Measurements from ENCODE around the gene FAS. TPM values are rescaled to one million over a fixed set of nuclear protein-coding genes. Genes with fewer than 3 reads are reported as not detected.

FAS gene
- total RNA-seq, 1 experiment from 2014 or later: 9.3 TPM

- H3K9ac ChIP-seq (ENCODE audit: low read length): no peak overlapping the region
- H3K9me3 ChIP-seq (ENCODE audit: control insufficient read depth in 1 of 2, insufficient read depth in 1 of 2, low read depth in 1 of 2, low read length in 2 of 2): no peaks in the 10 kb centered on the region
- no peak for ATAC-seq
- no peaks in the 10 kb centered on the region for H3K27me3 ChIP-seq (ENCODE audit: insufficient read depth, low read length)
- no peak for DNase-seq (ENCODE audit: low read depth, low spot score)
- H3K79me2 ChIP-seq (ENCODE audit: insufficient read depth, low read length): no peaks in the 10 kb centered on the region
- intact Hi-C loops (cut with micrococcal nuclease): no loop called here
- ChIA-PET POLR2A (no interaction called here), CTCF (no interaction called here), RAD21 (ENCODE audit: low non-redundant PET in 1 of 2, low total read pairs in 2 of 2, uncharacterized antibody in 2 of 2, unreplicated experiment in 2 of 2) (no interaction called here)
- H4K20me1 ChIP-seq (ENCODE audit: insufficient read depth): no peaks in the 10 kb centered on the region
- H3K4me2 ChIP-seq (ENCODE audit: low read length): no peak overlapping the region
- H3K4me1 ChIP-seq (ENCODE audit: control insufficient read depth in 1 of 2, insufficient read depth in 2 of 2, low read length in 2 of 2): no peaks in the 10 kb centered on the region
- H3K4me3 ChIP-seq (replicated peaks in 1 of 2; ENCODE audit: low read depth in 1 of 2, low read length in 2 of 2): no peak overlapping the region
- BruUV-seq (replicated peaks): no TSS peak
- no peak overlapping the region for H3K27ac ChIP-seq (ENCODE audit: low read depth, low read length)
- TF ChIP-seq CBX3 (IDR thresholded peaks at IDR 0.05; ENCODE audit: low read depth) (no peak), EZH2 (IDR thresholded peaks at IDR 0.05) (no peak), SP1 (IDR thresholded peaks at IDR 0.05; ENCODE audit: low read depth) (no peak), SRF (IDR thresholded peaks at IDR 0.05; ENCODE audit: low read depth) (no peak), ZNF274 (IDR thresholded peaks at IDR 0.05; ENCODE audit: low read depth, low read length) (no peak), EGR1 (IDR thresholded peaks at IDR 0.05; ENCODE audit: low read depth) (no peak), ZFX (IDR thresholded peaks at IDR 0.05) (no peak), POLR2A (IDR thresholded peaks at IDR 0.05; ENCODE audit: borderline replicate concordance, extremely low read depth, insufficient read depth, insufficient read length) (no peak), JUND (IDR thresholded peaks at IDR 0.05) (no peak)
- H3K9me2 ChIP-seq (ENCODE audit: insufficient read depth): no peaks in the 10 kb centered on the region
- no peaks in the 10 kb centered on the region for H3K36me3 ChIP-seq (ENCODE audit: control insufficient read depth in 1 of 2, insufficient read depth in 2 of 2, low read length in 2 of 2)
- H2AFZ ChIP-seq (ENCODE audit: low read depth, low read length, poor library complexity, severe bottlenecking): no peak overlapping the region
These were observed 11.8 kb downstream of the FAS start for GRCh38 chr10:89002226-89002978.

DNA sequence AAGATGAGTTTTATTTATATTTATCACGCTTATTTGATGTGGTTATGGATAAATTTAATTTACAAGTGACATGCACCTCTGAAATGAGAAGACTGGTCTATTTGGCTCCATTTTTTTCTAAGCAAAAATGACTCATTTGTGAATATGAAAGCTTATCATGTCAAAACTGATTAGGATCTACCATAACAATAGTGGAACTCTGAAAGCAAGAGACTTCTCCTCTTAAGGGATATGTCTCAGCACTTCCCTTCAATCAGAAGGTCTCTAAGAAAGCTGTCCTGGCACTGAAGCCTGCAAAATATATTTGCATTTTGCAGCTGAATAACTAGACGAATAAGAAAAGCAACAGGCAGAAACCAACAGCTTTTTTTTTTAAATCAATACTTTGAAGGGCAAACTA, 12.7 kb downstream of the FAS start:
- POLR2A ChIA-PET: no interaction called here
- intact Hi-C loops (cut with micrococcal nuclease): no loop called here
- ATAC-seq: no peak
- no peak overlapping the region for H3K4me2 ChIP-seq (ENCODE audit: low read length)
- BruUV-seq (replicated peaks): no TSS peak
- H3K27ac ChIP-seq (ENCODE audit: low read depth, low read length): no peak overlapping the region
- H3K9me3 ChIP-seq (ENCODE audit: control insufficient read depth in 1 of 2, insufficient read depth in 1 of 2, low read depth in 1 of 2, low read length in 2 of 2): no peaks in the 10 kb centered on the region
- RAD21 ChIA-PET (ENCODE audit: low non-redundant PET in 1 of 2, low total read pairs in 2 of 2, uncharacterized antibody in 2 of 2, unreplicated experiment in 2 of 2): no interaction called here
- no peaks in the 10 kb centered on the region for H4K20me1 ChIP-seq (ENCODE audit: insufficient read depth)
- CTCF ChIA-PET: interaction anchor here (1.0 to 1.2 kb wide), 2 partner anchors 16 to 26 kb away, joined by 3 read pairs; no protein-coding TSS in a partner anchor
- DNase-seq (ENCODE audit: low read depth, low spot score): no peak
- H3K27me3 ChIP-seq (ENCODE audit: insufficient read depth, low read length): no peaks in the 10 kb centered on the region
- H3K4me1 ChIP-seq (ENCODE audit: control insufficient read depth in 1 of 2, insufficient read depth in 2 of 2, low read length in 2 of 2): no peaks in the 10 kb centered on the region
- H2AFZ ChIP-seq (ENCODE audit: low read depth, low read length, poor library complexity, severe bottlenecking): no peak overlapping the region
- no peak overlapping the region for H3K4me3 ChIP-seq (replicated peaks in 1 of 2; ENCODE audit: low read depth in 1 of 2, low read length in 2 of 2)
- H3K9ac ChIP-seq (ENCODE audit: low read length): no peak overlapping the region
- H3K9me2 ChIP-seq (ENCODE audit: insufficient read depth): no peaks in the 10 kb centered on the region
- H3K36me3 ChIP-seq (ENCODE audit: control insufficient read depth in 1 of 2, insufficient read depth in 2 of 2, low read length in 2 of 2): no peaks in the 10 kb centered on the region
- H3K79me2 ChIP-seq (ENCODE audit: insufficient read depth, low read length): no peaks in the 10 kb centered on the region
- TF ChIP-seq, protein P1, sequence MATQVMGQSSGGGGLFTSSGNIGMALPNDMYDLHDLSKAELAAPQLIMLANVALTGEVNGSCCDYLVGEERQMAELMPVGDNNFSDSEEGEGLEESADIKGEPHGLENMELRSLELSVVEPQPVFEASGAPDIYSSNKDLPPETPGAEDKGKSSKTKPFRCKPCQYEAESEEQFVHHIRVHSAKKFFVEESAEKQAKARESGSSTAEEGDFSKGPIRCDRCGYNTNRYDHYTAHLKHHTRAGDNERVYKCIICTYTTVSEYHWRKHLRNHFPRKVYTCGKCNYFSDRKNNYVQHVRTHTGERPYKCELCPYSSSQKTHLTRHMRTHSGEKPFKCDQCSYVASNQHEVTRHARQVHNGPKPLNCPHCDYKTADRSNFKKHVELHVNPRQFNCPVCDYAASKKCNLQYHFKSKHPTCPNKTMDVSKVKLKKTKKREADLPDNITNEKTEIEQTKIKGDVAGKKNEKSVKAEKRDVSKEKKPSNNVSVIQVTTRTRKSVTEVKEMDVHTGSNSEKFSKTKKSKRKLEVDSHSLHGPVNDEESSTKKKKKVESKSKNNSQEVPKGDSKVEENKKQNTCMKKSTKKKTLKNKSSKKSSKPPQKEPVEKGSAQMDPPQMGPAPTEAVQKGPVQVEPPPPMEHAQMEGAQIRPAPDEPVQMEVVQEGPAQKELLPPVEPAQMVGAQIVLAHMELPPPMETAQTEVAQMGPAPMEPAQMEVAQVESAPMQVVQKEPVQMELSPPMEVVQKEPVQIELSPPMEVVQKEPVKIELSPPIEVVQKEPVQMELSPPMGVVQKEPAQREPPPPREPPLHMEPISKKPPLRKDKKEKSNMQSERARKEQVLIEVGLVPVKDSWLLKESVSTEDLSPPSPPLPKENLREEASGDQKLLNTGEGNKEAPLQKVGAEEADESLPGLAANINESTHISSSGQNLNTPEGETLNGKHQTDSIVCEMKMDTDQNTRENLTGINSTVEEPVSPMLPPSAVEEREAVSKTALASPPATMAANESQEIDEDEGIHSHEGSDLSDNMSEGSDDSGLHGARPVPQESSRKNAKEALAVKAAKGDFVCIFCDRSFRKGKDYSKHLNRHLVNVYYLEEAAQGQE (IDR thresholded peaks at IDR 0.05; ENCODE audit: low read depth): no peak
- TF ChIP-seq ZNF274 (IDR thresholded peaks at IDR 0.05; ENCODE audit: low read depth, low read length): no peak
- no peak for TF ChIP-seq YY1 (IDR thresholded peaks at IDR 0.05; ENCODE audit: extremely low read depth, insufficient replicate concordance, low read depth, low read length)
- TF ChIP-seq POLR2AphosphoS5 (IDR thresholded peaks at IDR 0.05; ENCODE audit: low read depth, low read length): no peak
- TF ChIP-seq FOSL1 (IDR thresholded peaks at IDR 0.05; ENCODE audit: low read depth): no peak
- no peak for TF ChIP-seq EZH2phosphoT487 (IDR thresholded peaks at IDR 0.05; ENCODE audit: borderline replicate concordance)
- TF ChIP-seq CTCF (IDR thresholded peaks at IDR 0.05 in 2 of 3, conservative IDR thresholded peaks at IDR 0.05 in 1 of 3; ENCODE audit: borderline replicate concordance in 1 of 3, insufficient read depth in 1 of 3, low read depth in 2 of 3, low read length in 2 of 3): no peak
- TF ChIP-seq CEBPB (IDR thresholded peaks at IDR 0.05; ENCODE audit: low read depth): no peak
- no peak for TF ChIP-seq CBX3 (IDR thresholded peaks at IDR 0.05; ENCODE audit: low read depth)
- no peak for TF ChIP-seq EGR1 (IDR thresholded peaks at IDR 0.05; ENCODE audit: low read depth)
- no peak for TF ChIP-seq SIN3A (IDR thresholded peaks at IDR 0.05; ENCODE audit: low read depth)
- no peak for TF ChIP-seq SRF (IDR thresholded peaks at IDR 0.05; ENCODE audit: low read depth)

Data from HCT116 (cell line).